ENCODE results near the gene TMBIM4. TPM values are rescaled to one million over a fixed set of nuclear protein-coding genes. Genes with fewer than 3 reads are reported as not detected.
"Not testable (repeated sequence)": the region's sequence is repeated elsewhere in the genome, so short reads cannot be mapped to it uniquely, and the experiment has no call there.

The TMBIM4 gene
- total RNA-seq, 2 experiments from 2014 or later, result 51.2 to 51.3 TPM

- Mint-ChIP-seq H3K27me3 (ENCODE audit: low read depth) (peaks cover 38% of the 10 kb centered on the region), H3K4me3 (no peak overlapping the region), H3K4me1 (ENCODE audit: low read depth) (peaks cover 10% of the 10 kb centered on the region), H3K36me3 (ENCODE audit: low read depth) (peaks cover under 1% of the 10 kb centered on the region), H3K9me3 (peaks cover 5% of the 10 kb centered on the region), H3K27ac (no peak overlapping the region)
- DNase-seq, result no peak
- CTCF ChIA-PET, result no interaction called here
- intact Hi-C loops (cut with micrococcal nuclease), result no loop called here
Observed at GRCh38 chr12:66195242-66195641, 25.4 kb upstream of the TMBIM4 start.

GRCh38 chr12:66194122-66194521 lies 24.3 kb upstream of the TMBIM4 start:
- Mint-ChIP-seq H3K4me3 (no peak overlapping the region), H3K9me3 (no peaks in the 10 kb centered on the region), H3K36me3 (ENCODE audit: low read depth) (no peaks in the 10 kb centered on the region), H3K4me1 (ENCODE audit: low read depth) (peaks cover 10% of the 10 kb centered on the region), H3K27ac (no peak overlapping the region), H3K27me3 (ENCODE audit: low read depth) (peaks cover 43% of the 10 kb centered on the region)
- CTCF ChIA-PET, result no interaction called here
- intact Hi-C loops (cut with micrococcal nuclease), result no loop called here
- no peak for DNase-seq

GRCh38 chr12:66191547-66192126 lies 21.8 kb upstream of the TMBIM4 start:
- no peak overlapping the region for H3K4me3 Mint-ChIP-seq
- intact Hi-C loops (cut with micrococcal nuclease), result no loop called here
- peaks cover 10% of the 10 kb centered on the region for H3K4me1 Mint-ChIP-seq (ENCODE audit: low read depth)
- H3K36me3 Mint-ChIP-seq (ENCODE audit: low read depth), result no peaks in the 10 kb centered on the region
- CTCF ChIA-PET, result interaction anchor here (2.6 kb wide), 1 partner anchor 12 kb away, joined by 6 read pairs; no protein-coding TSS in a partner anchor
- DNase-seq, result no peak
- H3K9me3 Mint-ChIP-seq, result no peaks in the 10 kb centered on the region
- H3K27me3 Mint-ChIP-seq (ENCODE audit: low read depth), result peaks cover 54% of the 10 kb centered on the region
- no peak overlapping the region for H3K27ac Mint-ChIP-seq

GRCh38 chr12:66190519-66191370 lies 20.9 kb upstream of the TMBIM4 start:
- no peaks in the 10 kb centered on the region for H3K9me3 Mint-ChIP-seq

GRCh38 chr12:66189889-66190288 lies 20.1 kb upstream of the TMBIM4 start:
- Mint-ChIP-seq H3K9me3 (no peaks in the 10 kb centered on the region), H3K4me1 (ENCODE audit: low read depth) (peaks cover 6% of the 10 kb centered on the region), H3K4me3 (no peak overlapping the region), H3K27ac (no peak overlapping the region), H3K36me3 (ENCODE audit: low read depth) (no peaks in the 10 kb centered on the region), H3K27me3 (ENCODE audit: low read depth) (peaks cover 48% of the 10 kb centered on the region)
- CTCF ChIA-PET, result interaction anchor here (1.3 to 2.6 kb wide), 2 partner anchors 10 to 14 kb away, joined by 3 to 6 read pairs; no protein-coding TSS in a partner anchor
- no peak for DNase-seq
- intact Hi-C loops (cut with micrococcal nuclease), result loop anchor here (2.0 kb wide), 1 partner anchor 21 kb away; the partner anchor contains the start of gene TMBIM4

More at GRCh38 chr12:66190519-66191370, 20.9 kb upstream of the TMBIM4 start:
- Mint-ChIP-seq H3K4me3 (no peak overlapping the region), H3K4me1 (ENCODE audit: low read depth) (peaks cover 6% of the 10 kb centered on the region), H3K27me3 (ENCODE audit: low read depth) (peaks cover 54% of the 10 kb centered on the region), H3K36me3 (ENCODE audit: low read depth) (no peaks in the 10 kb centered on the region), H3K27ac (no peak overlapping the region)
- DNase-seq, result no peak
- intact Hi-C loops (cut with micrococcal nuclease), result no loop called here
- CTCF ChIA-PET, result interaction anchor here (1.3 to 2.6 kb wide), 2 partner anchors 9 to 13 kb away, joined by 3 to 6 read pairs; no protein-coding TSS in a partner anchor

GRCh38 chr12:66189486-66189843 lies 19.7 kb upstream of the TMBIM4 start:
- no peak overlapping the region for H3K27ac Mint-ChIP-seq
- no peak for DNase-seq
- H3K4me1 Mint-ChIP-seq (ENCODE audit: low read depth), result peaks cover 6% of the 10 kb centered on the region
- CTCF ChIA-PET, result interaction anchor here (2.6 kb wide), 1 partner anchor 14 kb away, joined by 6 read pairs; no protein-coding TSS in a partner anchor
- peaks cover 50% of the 10 kb centered on the region for H3K27me3 Mint-ChIP-seq (ENCODE audit: low read depth)
- peak overlapping the region; percentile 50 for H3K4me3 Mint-ChIP-seq
- intact Hi-C loops (cut with micrococcal nuclease), result loop anchor here (2.0 kb wide), 1 partner anchor 21 kb away; the partner anchor contains the start of gene TMBIM4
- H3K36me3 Mint-ChIP-seq (ENCODE audit: low read depth), result no peaks in the 10 kb centered on the region
- H3K9me3 Mint-ChIP-seq, result no peaks in the 10 kb centered on the region

- Mint-ChIP-seq H3K27me3 (ENCODE audit: low read depth) (peaks cover 48% of the 10 kb centered on the region), H3K9me3 (no peaks in the 10 kb centered on the region), H3K27ac (no peak within 1 kb of the TSS)
Observed at GRCh38 chr12:66188584-66189485, 19.0 kb upstream of the TMBIM4 start, which contains the start of gene IRAK3. Gene IRAK3 (plus strand): TSS chr12:66189214. CDS start chr12:66189300, 86 bp downstream.

GRCh38 chr12:66187821-66188220 lies 18.0 kb upstream of the TMBIM4 start:
- Mint-ChIP-seq H3K4me3 (peak overlapping the region; percentile 3), H3K36me3 (ENCODE audit: low read depth) (no peaks in the 10 kb centered on the region), H3K4me1 (ENCODE audit: low read depth) (peaks cover 6% of the 10 kb centered on the region), H3K27me3 (ENCODE audit: low read depth) (peaks cover 51% of the 10 kb centered on the region), H3K27ac (no peak overlapping the region), H3K9me3 (no peaks in the 10 kb centered on the region)
- no peak for DNase-seq
- CTCF ChIA-PET, result no interaction called here
- intact Hi-C loops (cut with micrococcal nuclease), result loop anchor here (2.0 kb wide), 1 partner anchor 19 kb away; the partner anchor contains the start of gene TMBIM4

More at GRCh38 chr12:66188584-66189485, 19.0 kb upstream of the TMBIM4 start, which contains the start of gene IRAK3:
- H3K36me3 Mint-ChIP-seq (ENCODE audit: low read depth), result no peaks in the 10 kb centered on the region
- peak within 1 kb of the TSS; percentile 71 for H3K4me3 Mint-ChIP-seq
- intact Hi-C loops (cut with micrococcal nuclease), result loop anchor here (2.0 kb wide), 1 partner anchor 20 kb away; the partner anchor contains the start of gene TMBIM4
- H3K4me1 Mint-ChIP-seq (ENCODE audit: low read depth), result peaks cover 6% of the 10 kb centered on the region
- CTCF ChIA-PET, result interaction anchor here (0.7 kb wide), 1 partner anchor 19 kb away, joined by 5 read pairs; the partner anchor contains the start of gene TMBIM4
- DNase-seq, result peak; percentile 41

- Mint-ChIP-seq H3K4me3 (no peak overlapping the region), H3K27ac (no peak overlapping the region), H3K27me3 (ENCODE audit: low read depth) (peaks cover 58% of the 10 kb centered on the region), H3K9me3 (no peaks in the 10 kb centered on the region), H3K36me3 (ENCODE audit: low read depth) (no peaks in the 10 kb centered on the region), H3K4me1 (ENCODE audit: low read depth) (peaks cover 6% of the 10 kb centered on the region)
- intact Hi-C loops (cut with micrococcal nuclease), result no loop called here
- CTCF ChIA-PET, result interaction anchor here (1.0 kb wide), 1 partner anchor 10 kb away, joined by 3 read pairs; no protein-coding TSS in a partner anchor
- DNase-seq, result no peak
Observed at GRCh38 chr12:66187036-66187435, 17.2 kb upstream of the TMBIM4 start.

- H3K4me3 Mint-ChIP-seq; H3K4me1 Mint-ChIP-seq (ENCODE audit: low read depth); DNase-seq; CTCF ChIA-PET; H3K36me3 Mint-ChIP-seq (ENCODE audit: low read depth); H3K27ac Mint-ChIP-seq; H3K9me3 Mint-ChIP-seq; intact Hi-C loops (cut with micrococcal nuclease): not testable (repeated sequence)
- peaks cover 39% of the 10 kb centered on the region for H3K27me3 Mint-ChIP-seq (ENCODE audit: low read depth)
Observed at GRCh38 chr12:66184822-66185221, 15.0 kb upstream of the TMBIM4 start.

- Mint-ChIP-seq H3K4me1 (ENCODE audit: low read depth) (peaks cover 4% of the 10 kb centered on the region), H3K36me3 (ENCODE audit: low read depth) (no peaks in the 10 kb centered on the region), H3K9me3 (no peaks in the 10 kb centered on the region), H3K27ac (no peak overlapping the region), H3K27me3 (ENCODE audit: low read depth) (peaks cover 30% of the 10 kb centered on the region), H3K4me3 (no peak overlapping the region)
- no peak for DNase-seq
- intact Hi-C loops (cut with micrococcal nuclease), result no loop called here
- CTCF ChIA-PET, result no interaction called here
Observed at GRCh38 chr12:66182956-66183355, 13.2 kb upstream of the TMBIM4 start.
